Brain microvascular endothelial cell (primary cell): ENCODE results near the gene HPD.

Experiments
- DNase-seq: peaks from one replicate; pipeline ENCODE4 v3.0.0-alpha.2; 2020
- H3K27ac ChIP-seq: fragments of 250-450 bp; sonication (Bioruptor Pico); 2 replicates; pipeline ENCODE4 v1.5.1; 2020; ENCODE audit warnings: mild to moderate bottlenecking, moderate library complexity
- H3K27me3 ChIP-seq: fragments of 250-450 bp; sonication (Bioruptor Pico); replicated peaks from 2 replicates; pipeline ENCODE4 v1.5.1; 2020; ENCODE audit warnings: mild to moderate bottlenecking
- H3K36me3 ChIP-seq: fragments of 250-450 bp; sonication (Bioruptor Pico); replicated peaks from 2 replicates; pipeline ENCODE4 v1.5.1; 2020; ENCODE audit warnings: mild to moderate bottlenecking
- H3K4me3 ChIP-seq: 2 replicates; pipeline ENCODE4 v1.5.1; 2011; ENCODE audit warnings: low read depth, mild to moderate bottlenecking, control low read depth, low read length, moderate library complexity
- in situ Hi-C: cut with HindIII; loops from 2 replicates; pipeline ENCODE4 v1.10.0; 2017; ENCODE audit warnings: low sequenced_read_pairs, low pct_ligation_motif_present
- TF ChIP-seq, protein P1 (sequence below): IDR thresholded peaks from 2 replicates; pipeline ENCODE4 v1.5.1; 2011; ENCODE audit warnings: low read depth, mild to moderate bottlenecking, moderate library complexity, low read length, control low read depth, inconsistent platforms; ENCODE audit errors: missing control alignments

HPD gene

GRCh38 chr12:121800694-121801594 lies 57.7 kb downstream of the HPD start:
- peak overlapping the region; percentile 68 for H3K4me3 ChIP-seq
- no peaks in the 10 kb centered on the region for H3K27me3 ChIP-seq
- TF ChIP-seq, protein P1, sequence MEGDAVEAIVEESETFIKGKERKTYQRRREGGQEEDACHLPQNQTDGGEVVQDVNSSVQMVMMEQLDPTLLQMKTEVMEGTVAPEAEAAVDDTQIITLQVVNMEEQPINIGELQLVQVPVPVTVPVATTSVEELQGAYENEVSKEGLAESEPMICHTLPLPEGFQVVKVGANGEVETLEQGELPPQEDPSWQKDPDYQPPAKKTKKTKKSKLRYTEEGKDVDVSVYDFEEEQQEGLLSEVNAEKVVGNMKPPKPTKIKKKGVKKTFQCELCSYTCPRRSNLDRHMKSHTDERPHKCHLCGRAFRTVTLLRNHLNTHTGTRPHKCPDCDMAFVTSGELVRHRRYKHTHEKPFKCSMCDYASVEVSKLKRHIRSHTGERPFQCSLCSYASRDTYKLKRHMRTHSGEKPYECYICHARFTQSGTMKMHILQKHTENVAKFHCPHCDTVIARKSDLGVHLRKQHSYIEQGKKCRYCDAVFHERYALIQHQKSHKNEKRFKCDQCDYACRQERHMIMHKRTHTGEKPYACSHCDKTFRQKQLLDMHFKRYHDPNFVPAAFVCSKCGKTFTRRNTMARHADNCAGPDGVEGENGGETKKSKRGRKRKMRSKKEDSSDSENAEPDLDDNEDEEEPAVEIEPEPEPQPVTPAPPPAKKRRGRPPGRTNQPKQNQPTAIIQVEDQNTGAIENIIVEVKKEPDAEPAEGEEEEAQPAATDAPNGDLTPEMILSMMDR, result no peak
- H3K27ac ChIP-seq, result peak overlapping the region; percentile 97
- no peaks in the 10 kb centered on the region for H3K36me3 ChIP-seq
- DNase-seq, result peak; percentile 70
- in situ Hi-C loops, result no loop called here

GRCh38 chr12:121799842-121800693 lies 58.6 kb downstream of the HPD start:
- H3K4me3 ChIP-seq, result peak overlapping the region; percentile 64
- peak; percentile 77 for DNase-seq

DNA sequence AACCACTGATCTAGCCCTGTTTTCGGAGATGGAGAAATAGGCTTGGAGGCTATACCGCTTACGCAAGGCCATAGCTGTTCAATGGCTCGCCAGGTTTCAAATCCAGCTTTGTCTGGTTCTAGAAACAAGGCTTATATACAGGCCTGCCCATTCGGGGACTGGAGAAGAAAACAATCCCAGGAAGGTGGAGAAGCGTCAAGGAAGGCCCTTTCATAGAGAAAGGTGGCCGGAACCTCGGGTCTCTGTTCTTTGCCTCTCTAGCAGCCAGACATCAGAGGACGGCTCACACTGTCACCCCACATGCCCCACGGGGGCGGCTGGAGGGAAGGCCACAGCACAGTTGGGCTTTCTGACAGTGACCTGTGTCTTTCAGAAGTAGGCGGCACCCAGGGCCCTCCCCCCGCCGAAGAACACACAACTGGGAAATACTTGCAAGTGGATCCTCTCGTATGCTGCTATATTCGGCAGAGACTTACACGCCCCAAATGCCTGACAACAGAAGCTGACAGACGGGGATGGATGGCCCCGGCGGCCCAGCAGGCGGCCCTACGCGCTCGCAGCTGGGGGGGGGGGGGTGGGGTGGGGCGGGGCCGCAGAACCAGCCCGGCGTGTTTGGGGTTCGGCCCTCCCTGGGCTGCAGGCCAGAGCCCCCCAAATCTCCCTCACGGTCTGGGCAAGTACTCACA lies 59.4 kb downstream of the HPD start:
- peaks cover 3% of the 10 kb centered on the region for H3K36me3 ChIP-seq
- peak; percentile 77 for DNase-seq
- peak overlapping the region; percentile 97 for H3K27ac ChIP-seq
- in situ Hi-C loops, result no loop called here
- TF ChIP-seq, protein P1, result peak; percentile 7
- peak overlapping the region; percentile 64 for H3K4me3 ChIP-seq
- H3K27me3 ChIP-seq, result no peaks in the 10 kb centered on the region

More at GRCh38 chr12:121799842-121800693, 58.6 kb downstream of the HPD start:
- peak overlapping the region; percentile 97 for H3K27ac ChIP-seq
- TF ChIP-seq, protein P1, result no peak
- H3K27me3 ChIP-seq, result no peaks in the 10 kb centered on the region
- peaks cover 3% of the 10 kb centered on the region for H3K36me3 ChIP-seq
- in situ Hi-C loops, result no loop called here

DNA sequence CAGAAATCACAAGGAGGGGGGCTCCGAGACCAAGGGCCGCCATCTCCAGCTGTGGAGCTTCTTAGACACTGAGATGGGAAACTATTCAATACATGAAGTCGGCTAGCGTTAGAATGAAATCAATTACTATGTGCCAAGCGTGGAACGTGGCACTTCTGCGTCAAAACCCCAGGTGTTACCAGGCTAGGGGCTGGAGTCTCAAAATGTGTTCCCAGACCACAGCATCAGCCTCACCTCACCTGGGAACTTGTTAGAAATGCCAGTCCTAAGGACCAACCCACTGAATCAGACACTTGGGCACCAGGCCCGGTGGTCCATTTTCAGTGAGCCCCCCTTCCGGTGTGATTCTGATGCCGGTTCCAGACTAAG lies 59.9 kb downstream of the HPD start:
- TF ChIP-seq, protein P1, result no peak
- Histone ChIP-seq H3K27me3 (no peaks in the 10 kb centered on the region), H3K27ac (peak overlapping the region; percentile 97), H3K36me3 (peaks cover 3% of the 10 kb centered on the region), H3K4me3 (peak overlapping the region; percentile 64)
- DNase-seq, result no peak
- in situ Hi-C loops, result no loop called here

GRCh38 chr12:121797937-121798786 lies 60.5 kb downstream of the HPD start:
- H3K27me3 ChIP-seq, result no peaks in the 10 kb centered on the region
- H3K27ac ChIP-seq, result no peak overlapping the region
- peaks cover 3% of the 10 kb centered on the region for H3K36me3 ChIP-seq
- H3K4me3 ChIP-seq, result peak overlapping the region; percentile 45
- in situ Hi-C loops, result no loop called here
- no peak for DNase-seq
- TF ChIP-seq, protein P1, result no peak
